SJSA1 (cell line): Measurements from ENCODE around the gene NEK7. TPM values are rescaled to one million over a fixed set of nuclear protein-coding genes. Genes with fewer than 3 reads are reported as not detected.

Experiments used
- DNase-seq, 2 experiments: peaks; one replicate each; pipeline ENCODE4 v3.0.0-alpha.2; 2015 to 2020; ENCODE audit warnings: low spot score in 2 of 2, low read depth in 1 of 2
- H3K27ac ChIP-seq: fragments of 250-450 bp; sonication (Bioruptor Pico); 2 replicates; pipeline ENCODE4 v1.5.1; 2020; ENCODE audit warnings: mild to moderate bottlenecking, moderate library complexity
- H3K27me3 ChIP-seq: fragments of 250-450 bp; sonication (Bioruptor Pico); replicated peaks from 2 replicates; pipeline ENCODE4 v1.5.1; 2020; ENCODE audit warnings: mild to moderate bottlenecking, moderate library complexity
- H3K36me3 ChIP-seq: fragments of 250-450 bp; sonication (Bioruptor Pico); 2 replicates; pipeline ENCODE4 v1.5.1; 2020; ENCODE audit warnings: mild to moderate bottlenecking
- H3K4me1 ChIP-seq: fragments of 250-450 bp; sonication (Bioruptor Pico); replicated peaks from 2 replicates; pipeline ENCODE4 v1.6.1; 2021; ENCODE audit warnings: mild to moderate bottlenecking
- H3K4me3 ChIP-seq: fragments of 250-450 bp; sonication (Bioruptor Pico); 2 replicates; pipeline ENCODE4 v1.5.1; 2020; ENCODE audit warnings: mild to moderate bottlenecking
- H3K9me3 ChIP-seq: fragments of 250-450 bp; sonication (Bioruptor Pico); replicated peaks from 2 replicates; pipeline ENCODE4 v1.5.1; 2020; ENCODE audit warnings: mild to moderate bottlenecking
- total RNA-seq: library from RNA; depleted of rRNA; stranded (reverse); fragments of >200 nt; shearing (Covaris generic); gene quantifications from 2 replicates; pipeline ENCODE4 v1.2.3, GENCODE V29; 2014

Gene NEK7
- total RNA-seq, 1 experiment from 2014 or later: 136 TPM

GRCh38 chr1:198156111-198156744 lies 570 bp upstream of the NEK7 start:
- Histone ChIP-seq H3K27ac (peak overlapping the region; percentile 78), H3K36me3 (peaks cover 8% of the 10 kb centered on the region), H3K4me1 (peaks cover 50% of the 10 kb centered on the region), H3K27me3 (no peaks in the 10 kb centered on the region), H3K9me3 (no peaks in the 10 kb centered on the region; the same call in 1 of the 2 replicates), H3K4me3 (peak overlapping the region; percentile 96)
- peak; percentile 58 for DNase-seq

GRCh38 chr1:198157241-198157846 lies 546 bp downstream of the NEK7 start:
- H3K27ac ChIP-seq: peak overlapping the region; percentile 78
- peak; percentile 85 to 87 for DNase-seq
- peaks cover 61% of the 10 kb centered on the region for H3K4me1 ChIP-seq
- no peaks in the 10 kb centered on the region for H3K27me3 ChIP-seq
- H3K4me3 ChIP-seq: peak overlapping the region; percentile 96
- peaks cover 8% of the 10 kb centered on the region for H3K36me3 ChIP-seq
- no peaks in the 10 kb centered on the region; the same call in 1 of the 2 replicates for H3K9me3 ChIP-seq

- DNase-seq: no peak
- peaks cover 65% of the 10 kb centered on the region for H3K4me1 ChIP-seq
- H3K27ac ChIP-seq: peak overlapping the region; percentile 78
- H3K36me3 ChIP-seq: peaks cover 8% of the 10 kb centered on the region
- peak overlapping the region; percentile 96 for H3K4me3 ChIP-seq
- no peaks in the 10 kb centered on the region for H3K27me3 ChIP-seq
- H3K9me3 ChIP-seq: no peaks in the 10 kb centered on the region; the same call in 1 of the 2 replicates
Measured at GRCh38 chr1:198157847-198158725, 1.3 kb downstream of the NEK7 start.

GRCh38 chr1:198158735-198159589 lies 2.2 kb downstream of the NEK7 start:
- peak overlapping the region; percentile 78 for H3K27ac ChIP-seq
- peak; percentile 90 to 94 for DNase-seq
- H3K36me3 ChIP-seq: peaks cover 8% of the 10 kb centered on the region
- no peaks in the 10 kb centered on the region for H3K27me3 ChIP-seq
- H3K9me3 ChIP-seq: no peaks in the 10 kb centered on the region; the same call in 1 of the 2 replicates
- peaks cover 65% of the 10 kb centered on the region for H3K4me1 ChIP-seq
- H3K4me3 ChIP-seq: peak overlapping the region; percentile 96

GRCh38 chr1:198160222-198160621 lies 3.4 kb downstream of the NEK7 start:
- Histone ChIP-seq H3K4me1 (peaks cover 60% of the 10 kb centered on the region), H3K4me3 (no peak overlapping the region), H3K27ac (peak overlapping the region; percentile 78; the same call in 1 of the 2 replicates), H3K27me3 (no peaks in the 10 kb centered on the region), H3K36me3 (peaks cover 8% of the 10 kb centered on the region), H3K9me3 (no peaks in the 10 kb centered on the region; the same call in 1 of the 2 replicates)
- DNase-seq: no peak

GRCh38 chr1:198160946-198161614 lies 4.3 kb downstream of the NEK7 start:
- H3K27ac ChIP-seq: no peak overlapping the region; the same call in 1 of the 2 replicates

GRCh38 chr1:198161718-198162090 lies 4.9 kb downstream of the NEK7 start:
- Histone ChIP-seq H3K4me1 (peaks cover 58% of the 10 kb centered on the region), H3K4me3 (no peak overlapping the region), H3K27me3 (no peaks in the 10 kb centered on the region), H3K36me3 (peaks cover 8% of the 10 kb centered on the region), H3K27ac (no peak overlapping the region), H3K9me3 (no peaks in the 10 kb centered on the region; the same call in 1 of the 2 replicates)
- no peak for DNase-seq

More at GRCh38 chr1:198160946-198161614, 4.3 kb downstream of the NEK7 start:
- Histone ChIP-seq H3K27me3 (no peaks in the 10 kb centered on the region), H3K4me1 (peaks cover 56% of the 10 kb centered on the region), H3K36me3 (peaks cover 8% of the 10 kb centered on the region), H3K9me3 (no peaks in the 10 kb centered on the region; the same call in 1 of the 2 replicates), H3K4me3 (no peak overlapping the region)
- no peak for DNase-seq

GRCh38 chr1:198162091-198162767 lies 5.4 kb downstream of the NEK7 start:
- Histone ChIP-seq H3K27me3 (no peaks in the 10 kb centered on the region), H3K27ac (no peak overlapping the region), H3K4me3 (no peak overlapping the region), H3K9me3 (no peaks in the 10 kb centered on the region; the same call in 1 of the 2 replicates), H3K4me1 (peaks cover 63% of the 10 kb centered on the region), H3K36me3 (peaks cover 4% of the 10 kb centered on the region)
- no peak for DNase-seq

GRCh38 chr1:198165927-198166647 lies 9.3 kb downstream of the NEK7 start:
- Histone ChIP-seq H3K4me1 (peaks cover 62% of the 10 kb centered on the region), H3K27ac (no peak overlapping the region), H3K4me3 (no peak overlapping the region), H3K27me3 (no peaks in the 10 kb centered on the region), H3K36me3 (no peaks in the 10 kb centered on the region; the same call in 1 of the 2 replicates), H3K9me3 (no peaks in the 10 kb centered on the region)
- DNase-seq: no peak

GRCh38 chr1:198166900-198167299 lies 10.1 kb downstream of the NEK7 start:
- no peaks in the 10 kb centered on the region for H3K27me3 ChIP-seq
- H3K9me3 ChIP-seq: no peaks in the 10 kb centered on the region
- DNase-seq: no peak
- H3K27ac ChIP-seq: peak overlapping the region; percentile 43
- H3K4me1 ChIP-seq: peaks cover 57% of the 10 kb centered on the region
- H3K4me3 ChIP-seq: no peak overlapping the region
- no peaks in the 10 kb centered on the region; the same call in 1 of the 2 replicates for H3K36me3 ChIP-seq

- H3K27ac ChIP-seq: peak overlapping the region; percentile 43
- H3K27me3 ChIP-seq: no peaks in the 10 kb centered on the region
- DNase-seq: no peak
- no peak overlapping the region for H3K4me3 ChIP-seq
- no peaks in the 10 kb centered on the region; the same call in 1 of the 2 replicates for H3K36me3 ChIP-seq
- H3K9me3 ChIP-seq: no peaks in the 10 kb centered on the region
- H3K4me1 ChIP-seq: peaks cover 53% of the 10 kb centered on the region
Measured at GRCh38 chr1:198167436-198167934, 10.7 kb downstream of the NEK7 start.
